Fibroblast of the aortic adventitia (primary cell): ENCODE data around the gene PANK4. TPM values are rescaled to one million over a fixed set of nuclear protein-coding genes. Genes with fewer than 3 reads are reported as not detected.

ENCODE experiments used
- DNase-seq: peaks from one replicate; pipeline ENCODE4 v3.0.0-alpha.2; 2010; ENCODE audit warnings: low read depth
- H3K4me3 ChIP-seq: 2 replicates; pipeline ENCODE4 v1.5.1; 2011; ENCODE audit warnings: low read depth, mild to moderate bottlenecking, control low read depth, low read length, moderate library complexity
- CTCF ChIP-seq: IDR thresholded peaks from 2 replicates; pipeline ENCODE4 v1.5.1; 2011; ENCODE audit warnings: mild to moderate bottlenecking, low read length, control low read depth, inconsistent platforms; ENCODE audit not compliant: insufficient read depth
- total RNA-seq: library from RNA; depleted of rRNA; stranded (reverse); fragments of >200 nt; gene quantifications from 2 replicates; pipeline ENCODE4 v1.2.3, GENCODE V29; 2012; ENCODE audit warnings: low replicate concordance

Gene PANK4
- total RNA-seq, 1 donor: 22.8 TPM

GRCh38 chr1:2520806-2521205, 5.6 kb downstream of the PANK4 start:
- no peak for TF ChIP-seq CTCF
- no peak for DNase-seq
- H3K4me3 ChIP-seq: no peak overlapping the region

- no peak for TF ChIP-seq CTCF
- no peak for DNase-seq
These were observed 6.2 kb downstream of the PANK4 start for GRCh38 chr1:2520206-2520605.

GRCh38 chr1:2519729-2520128, 6.7 kb downstream of the PANK4 start:
- no peak overlapping the region for H3K4me3 ChIP-seq
- no peak for DNase-seq
- TF ChIP-seq CTCF: no peak

More at GRCh38 chr1:2520206-2520605, 6.2 kb downstream of the PANK4 start:
- no peak overlapping the region for H3K4me3 ChIP-seq

- no peak overlapping the region for H3K4me3 ChIP-seq
- no peak for TF ChIP-seq CTCF
- no peak for DNase-seq
These were observed 7.2 kb downstream of the PANK4 start for GRCh38 chr1:2519029-2519685.

GRCh38 chr1:2518528-2518927, 7.9 kb downstream of the PANK4 start:
- no peak for DNase-seq
- H3K4me3 ChIP-seq: no peak overlapping the region
- no peak for TF ChIP-seq CTCF

- DNase-seq: no peak
- H3K4me3 ChIP-seq: no peak overlapping the region
- no peak for TF ChIP-seq CTCF
These were observed 8.4 kb downstream of the PANK4 start for GRCh38 chr1:2517966-2518365.

- no peak overlapping the region for H3K4me3 ChIP-seq
- no peak for DNase-seq
- TF ChIP-seq CTCF: no peak
These were observed 9.4 kb downstream of the PANK4 start for GRCh38 chr1:2516946-2517345.
